Coronary artery (tissue), 2 donors: ENCODE results near the gene PASK.

Experiments used
- DNase-seq: peaks from one replicate; pipeline ENCODE4 v3.0.0-alpha.2; 2017; ENCODE audit warnings: low spot score
- H3K27ac ChIP-seq, 2 donors: fragments of 200-600 bp; sonication (generic); one replicate each; pipeline ENCODE4 v1.5.1; 2016 to 2019
- H3K4me3 ChIP-seq: fragments of 200-600 bp; sonication (generic); 2 replicates; pipeline ENCODE4 v1.5.1; 2016; ENCODE audit warnings: mild to moderate bottlenecking, moderate library complexity
- CTCF ChIP-seq: fragments of 200-600 bp; sonication (generic); IDR thresholded peaks from one replicate; pipeline ENCODE4 v1.5.1; 2019; ENCODE audit warnings: antibody characterized with exemption

The PASK gene

GRCh38 chr2:241081643-241082340 is 67.5 kb downstream of the PASK start:
- Histone ChIP-seq H3K4me3 (no peak overlapping the region), H3K27ac (no peak overlapping the region)
- TF ChIP-seq CTCF, result no peak
- peak; percentile 60 for DNase-seq

- DNase-seq, result peak; percentile 72
- H3K4me3 ChIP-seq, result no peak overlapping the region
- TF ChIP-seq CTCF, result no peak
- no peak overlapping the region for H3K27ac ChIP-seq
Measured at GRCh38 chr2:241081190-241081642, 68.1 kb downstream of the PASK start.

GRCh38 chr2:241080405-241081189 is 68.7 kb downstream of the PASK start:
- H3K4me3 ChIP-seq, result no peak overlapping the region
- H3K27ac ChIP-seq, result no peak overlapping the region
- peak; percentile 71 for DNase-seq
- no peak for TF ChIP-seq CTCF

GRCh38 chr2:241074901-241075540 is 74.3 kb downstream of the PASK start:
- no peak for DNase-seq
- Histone ChIP-seq H3K4me3 (no peak overlapping the region), H3K27ac (no peak overlapping the region)
- no peak for TF ChIP-seq CTCF

GRCh38 chr2:241074065-241074818 is 75.0 kb downstream of the PASK start:
- no peak for TF ChIP-seq CTCF
- Histone ChIP-seq H3K4me3 (no peak overlapping the region), H3K27ac (no peak overlapping the region)
- DNase-seq, result no peak

- H3K27ac ChIP-seq, result no peak overlapping the region
- TF ChIP-seq CTCF, result no peak
- no peak overlapping the region for H3K4me3 ChIP-seq
- DNase-seq, result no peak
Measured at GRCh38 chr2:241073166-241074064, 75.9 kb downstream of the PASK start.
